OCI-LY1 (cell line): ENCODE data around the gene PRKCE.

ENCODE experiments used
- H2AFZ ChIP-seq: fragments of 200-600 bp; sonication (generic), shearing (Covaris generic); 2 replicates; pipeline ENCODE4 v1.6.0; 2014; ENCODE audit warnings: antibody characterized with exemption, mild to moderate bottlenecking, low read length
- H3F3A ChIP-seq: fragments of 200-600 bp; sonication (generic), shearing (Covaris generic); 2 replicates; pipeline ENCODE4 v1.6.0; 2014; ENCODE audit warnings: mild to moderate bottlenecking, antibody characterized with exemption, low read length, moderate library complexity; ENCODE audit not compliant: insufficient read depth
- H3K27ac ChIP-seq: fragments of 200-600 bp; sonication (generic); 2 replicates; pipeline ENCODE4 v1.5.1; 2014; ENCODE audit warnings: low read length, mixed run types, mild to moderate bottlenecking, low read depth; ENCODE audit not compliant: poor library complexity, severe bottlenecking
- H3K27me3 ChIP-seq: fragments of 200-600 bp; sonication (generic); 2 replicates; pipeline ENCODE4 v1.6.0; 2014; ENCODE audit warnings: antibody characterized with exemption, mild to moderate bottlenecking, low read length, moderate library complexity; ENCODE audit not compliant: insufficient read depth
- H3K36me3 ChIP-seq: fragments of 200-600 bp; sonication (generic); 2 replicates; pipeline ENCODE4 v1.6.1; 2014; ENCODE audit warnings: mild to moderate bottlenecking, antibody characterized with exemption, low read length, moderate library complexity, mixed read lengths; ENCODE audit not compliant: insufficient read depth
- H3K4me1 ChIP-seq: fragments of 200-600 bp; sonication (generic); 2 replicates; pipeline ENCODE4 v1.5.1; 2014; ENCODE audit warnings: mild to moderate bottlenecking, low read length, moderate library complexity; ENCODE audit not compliant: insufficient read depth, severe bottlenecking
- H3K4me2 ChIP-seq: fragments of 200-600 bp; sonication (generic), shearing (Covaris generic); 2 replicates; pipeline ENCODE4 v1.6.1; 2014; ENCODE audit warnings: low read length
- H3K4me3 ChIP-seq: fragments of 200-600 bp; sonication (generic); 2 replicates; pipeline ENCODE4 v1.5.1; 2014; ENCODE audit warnings: low read length, low read depth, mild to moderate bottlenecking, mixed read lengths; ENCODE audit not compliant: poor library complexity, severe bottlenecking
- H3K79me2 ChIP-seq: fragments of 200-600 bp; shearing (Covaris generic); 2 replicates; pipeline ENCODE4 v1.6.1; 2016; ENCODE audit warnings: mixed run types, low read length, mixed read lengths; ENCODE audit not compliant: insufficient read depth
- H3K9ac ChIP-seq: fragments of 200-600 bp; sonication (generic), shearing (Covaris generic); 2 replicates; pipeline ENCODE4 v1.6.1; 2014; ENCODE audit warnings: mild to moderate bottlenecking, low read length, mixed read lengths
- H3K9me2 ChIP-seq: fragments of 200-600 bp; sonication (generic), shearing (Covaris generic); 2 replicates; pipeline ENCODE4 v1.6.1; 2014; ENCODE audit warnings: low read depth, mild to moderate bottlenecking, low read length, mixed read lengths
- H3K9me3 ChIP-seq: fragments of 200-600 bp; shearing (Covaris generic); 2 replicates; pipeline ENCODE4 v1.6.1; 2014; ENCODE audit warnings: low read length, mixed read lengths
- H4K20me1 ChIP-seq: fragments of 200-600 bp; sonication (generic), shearing (Covaris generic); 2 replicates; pipeline ENCODE4 v1.6.0; 2016; ENCODE audit warnings: mild to moderate bottlenecking, low read length; ENCODE audit not compliant: insufficient read depth
- CTCF ChIP-seq: fragments of 200-600 bp; sonication (generic), shearing (Covaris generic); IDR thresholded peaks from 2 replicates; pipeline ENCODE4 v1.5.1; 2017; ENCODE audit warnings: mild to moderate bottlenecking, antibody characterized with exemption, low read length, moderate library complexity, mixed read lengths
- EZH2 ChIP-seq: fragments of 200-600 bp; sonication (generic), shearing (Covaris generic); IDR thresholded peaks from 2 replicates; pipeline ENCODE4 v1.8.0; 2017; ENCODE audit warnings: borderline replicate concordance, mixed run types, mild to moderate bottlenecking, antibody characterized with exemption, low read length, moderate library complexity, mixed read lengths

Gene PRKCE

GRCh38 chr2:45812011-45812500 is 160.6 kb downstream of the PRKCE start:
- Histone ChIP-seq H3K27me3 (no peaks in the 10 kb centered on the region), H3K9me2 (no peaks in the 10 kb centered on the region), H3K36me3 (no peaks in the 10 kb centered on the region), H2AFZ (no peak overlapping the region), H3K79me2 (no peaks in the 10 kb centered on the region), H3F3A (no peaks in the 10 kb centered on the region), H3K4me3 (no peak overlapping the region), H3K9me3 (no peaks in the 10 kb centered on the region), H3K4me2 (no peak overlapping the region), H3K9ac (no peak overlapping the region), H3K4me1 (no peaks in the 10 kb centered on the region), H3K27ac (no peak overlapping the region), H4K20me1 (no peaks in the 10 kb centered on the region)
- TF ChIP-seq CTCF (no peak), EZH2 (no peak)

- Histone ChIP-seq H3K79me2 (no peaks in the 10 kb centered on the region), H3K27me3 (no peaks in the 10 kb centered on the region), H3K9me3 (no peaks in the 10 kb centered on the region), H2AFZ (no peak overlapping the region), H3K9ac (no peak overlapping the region), H3K36me3 (no peaks in the 10 kb centered on the region), H3K9me2 (no peaks in the 10 kb centered on the region), H3K4me2 (no peak overlapping the region), H3K4me1 (no peaks in the 10 kb centered on the region), H3K27ac (no peak overlapping the region), H3F3A (no peaks in the 10 kb centered on the region), H3K4me3 (no peak overlapping the region), H4K20me1 (no peaks in the 10 kb centered on the region)
- TF ChIP-seq EZH2 (no peak), CTCF (no peak)
Observed at GRCh38 chr2:45813003-45813941, 161.8 kb downstream of the PRKCE start.

- Histone ChIP-seq H3K36me3 (no peaks in the 10 kb centered on the region), H2AFZ (no peak overlapping the region), H3K4me1 (no peaks in the 10 kb centered on the region), H3K9me3 (no peaks in the 10 kb centered on the region), H3K27ac (no peak overlapping the region), H3K9me2 (no peaks in the 10 kb centered on the region), H3K27me3 (no peaks in the 10 kb centered on the region), H3F3A (no peaks in the 10 kb centered on the region), H3K4me3 (no peak overlapping the region), H3K4me2 (no peak overlapping the region), H3K9ac (no peak overlapping the region), H3K79me2 (no peaks in the 10 kb centered on the region), H4K20me1 (no peaks in the 10 kb centered on the region)
- TF ChIP-seq EZH2, result no peak
- no peak for TF ChIP-seq CTCF
Observed at GRCh38 chr2:45814488-45814887, 163.0 kb downstream of the PRKCE start.
